ENCODE data around the gene KISS1.
"Not testable (repeated sequence)": the region's sequence is repeated elsewhere in the genome, so short reads cannot be mapped to it uniquely, and the experiment has no call there.

The KISS1 gene

GRCh38 chr1:204196068-204196795 is at the start of gene KISS1:
Gene KISS1 (minus strand): TSS chr1:204196491. CDS start chr1:204192876, 3,615 bp downstream.
- DNase-seq: no peak

- DNase-seq: no peak
These were observed 46.6 kb upstream of the KISS1 start for GRCh38 chr1:204242920-204243319.

- no peak for DNase-seq
These were observed 45.6 kb upstream of the KISS1 start for GRCh38 chr1:204241914-204242313.

- DNase-seq: no peak
These were observed 44.8 kb upstream of the KISS1 start for GRCh38 chr1:204241050-204241449.

- no peak for DNase-seq
These were observed 43.9 kb upstream of the KISS1 start for GRCh38 chr1:204240233-204240632.

GRCh38 chr1:204239401-204239800 is 43.1 kb upstream of the KISS1 start:
- not testable (repeated sequence) for DNase-seq

GRCh38 chr1:204238520-204238919 is 42.2 kb upstream of the KISS1 start:
- DNase-seq: not testable (repeated sequence)

- DNase-seq: not testable (repeated sequence)
These were observed 41.2 kb upstream of the KISS1 start for GRCh38 chr1:204237515-204237914.

GRCh38 chr1:204232526-204232925 is 36.2 kb upstream of the KISS1 start:
- DNase-seq: no peak

GRCh38 chr1:204230211-204230610 is 33.9 kb upstream of the KISS1 start:
- DNase-seq: no peak

- no peak for DNase-seq
These were observed 32.6 kb upstream of the KISS1 start for GRCh38 chr1:204228896-204229295.

- no peak for DNase-seq
These were observed 31.9 kb upstream of the KISS1 start for GRCh38 chr1:204227996-204228785.

GRCh38 chr1:204227351-204227750 is 31.1 kb upstream of the KISS1 start:
- no peak for DNase-seq

GRCh38 chr1:204225841-204226735 is 29.8 kb upstream of the KISS1 start:
- DNase-seq: no peak

- DNase-seq: no peak
These were observed 28.4 kb upstream of the KISS1 start for GRCh38 chr1:204224655-204225054.

- DNase-seq: no peak
These were observed 27.0 kb upstream of the KISS1 start for GRCh38 chr1:204223129-204223860.

GRCh38 chr1:204222764-204223055 is 26.4 kb upstream of the KISS1 start:
- no peak for DNase-seq

GRCh38 chr1:204222006-204222763 is 25.9 kb upstream of the KISS1 start:
- DNase-seq: no peak

GRCh38 chr1:204221271-204221670 is 25.0 kb upstream of the KISS1 start:
- DNase-seq: no peak

- DNase-seq: no peak
These were observed 23.8 kb upstream of the KISS1 start for GRCh38 chr1:204219971-204220616.

GRCh38 chr1:204218552-204218951 is 22.3 kb upstream of the KISS1 start:
- no peak for DNase-seq

- DNase-seq: no peak
These were observed 21.3 kb upstream of the KISS1 start for GRCh38 chr1:204217648-204218000.
